Ishikawa (cell line): ENCODE data around the gene SDSL.

ENCODE experiments used
- CEBPB ChIP-seq: IDR thresholded peaks from 2 replicates; pipeline ENCODE4 v1.6.1; 2012
- EGR1 ChIP-seq: IDR thresholded peaks from 2 replicates; pipeline ENCODE4 v1.6.1; 2012
- EP300 ChIP-seq: IDR thresholded peaks from 2 replicates; pipeline ENCODE4 v1.6.1; 2012; ENCODE audit warnings: borderline replicate concordance
- RAD21 ChIP-seq: IDR thresholded peaks from 2 replicates; pipeline ENCODE4 v1.6.1; 2012; ENCODE audit warnings: low read depth
- TAF1 ChIP-seq: IDR thresholded peaks from 2 replicates; pipeline ENCODE4 v1.6.1; 2012; ENCODE audit warnings: low read depth, mild to moderate bottlenecking
- TCF12 ChIP-seq: IDR thresholded peaks from 2 replicates; pipeline ENCODE4 v1.6.1; 2012; ENCODE audit warnings: low read depth
- TEAD4 ChIP-seq: IDR thresholded peaks from 2 replicates; pipeline ENCODE4 v1.6.1; 2012
- YY1 ChIP-seq: IDR thresholded peaks from 2 replicates; pipeline ENCODE4 v1.6.1; 2012; ENCODE audit warnings: low read depth
- TF ChIP-seq, protein P1 (sequence below): IDR thresholded peaks from 2 replicates; pipeline ENCODE4 v1.6.1; 2012

DNA sequence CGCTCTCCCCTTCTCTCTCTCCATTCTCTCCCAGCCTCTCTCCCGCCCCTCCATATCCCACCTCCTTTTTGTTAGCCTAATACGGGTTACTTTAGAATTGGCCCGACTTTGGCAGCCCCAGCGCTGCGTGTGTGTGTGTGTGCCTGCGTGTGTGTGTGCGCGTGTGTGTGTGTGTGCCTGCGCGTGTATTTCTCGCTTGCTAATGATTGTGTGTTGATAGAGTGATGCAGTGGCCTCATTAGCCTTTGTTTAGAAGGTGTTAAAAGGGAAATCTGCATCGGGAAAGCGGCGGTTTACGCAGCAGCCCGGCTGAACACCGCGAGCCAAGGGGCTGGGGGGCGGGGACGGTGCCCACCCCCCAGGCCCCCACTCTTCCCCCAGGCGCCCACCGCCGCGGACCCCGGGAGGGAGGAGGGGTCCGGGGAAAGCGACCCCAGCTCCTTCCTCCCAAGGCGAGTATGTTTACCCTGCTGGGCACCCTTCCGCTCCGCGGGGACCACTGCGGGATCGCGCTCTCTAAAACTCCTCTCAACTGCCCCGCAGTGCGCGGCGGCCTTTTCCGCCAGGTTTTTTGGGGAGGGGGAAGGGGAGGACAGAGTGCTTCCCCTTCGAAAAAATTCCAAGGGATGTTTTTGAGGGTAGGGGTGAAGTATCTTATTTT lies 56.3 kb downstream of the SDSL start:
- TF ChIP-seq CEBPB: no peak
- TF ChIP-seq, protein P1, sequence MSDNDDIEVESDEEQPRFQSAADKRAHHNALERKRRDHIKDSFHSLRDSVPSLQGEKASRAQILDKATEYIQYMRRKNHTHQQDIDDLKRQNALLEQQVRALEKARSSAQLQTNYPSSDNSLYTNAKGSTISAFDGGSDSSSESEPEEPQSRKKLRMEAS: no peak
- no peak for TF ChIP-seq YY1
- no peak for TF ChIP-seq TAF1
- TF ChIP-seq TCF12: no peak
- no peak for TF ChIP-seq RAD21
- no peak for TF ChIP-seq EGR1
- no peak for TF ChIP-seq EP300
- TF ChIP-seq TEAD4: no peak
